HG03045 (cell line): Measurements from ENCODE around the gene NBR1.
"Not testable (repeated sequence)": the region's sequence is repeated elsewhere in the genome, so short reads cannot be mapped to it uniquely, and the experiment has no call there.

ENCODE experiments used
- ATAC-seq: cut with Tn5 transposase; IDR thresholded peaks from one replicate; pipeline ENCODE4 v1.9.1; 2021; ENCODE audit warnings: mild to moderate bottlenecking, moderate library complexity; ENCODE audit not compliant: unreplicated experiment

Gene NBR1

GRCh38 chr17:43170766-43171585 is at the start of gene NBR1:
TSS of gene NBR1 (plus strand) at chr17:43171214. CDS start at chr17:43175800, 4,586 bp downstream.
- ATAC-seq: peak; percentile 77

GRCh38 chr17:43125133-43125966 is 45.7 kb upstream of the NBR1 start, which contains the start of gene BRCA1:
TSS of gene BRCA1 (minus strand) at chr17:43125364. CDS start at chr17:43124096, 1,268 bp downstream.
- ATAC-seq: peak; percentile 94

- ATAC-seq: no peak
These were observed 44.8 kb upstream of the NBR1 start for GRCh38 chr17:43125967-43126910.

- ATAC-seq: no peak
These were observed 44.1 kb upstream of the NBR1 start for GRCh38 chr17:43126911-43127290.

- not testable (repeated sequence) for ATAC-seq
These were observed 43.6 kb upstream of the NBR1 start for GRCh38 chr17:43127333-43127876.

GRCh38 chr17:43129671-43130010 is 41.4 kb upstream of the NBR1 start:
- ATAC-seq: no peak

GRCh38 chr17:43132117-43132516 is 38.9 kb upstream of the NBR1 start:
- no peak for ATAC-seq

GRCh38 chr17:43133439-43133838 is 37.6 kb upstream of the NBR1 start:
- not testable (repeated sequence) for ATAC-seq

- ATAC-seq: no peak
These were observed 36.1 kb upstream of the NBR1 start for GRCh38 chr17:43134774-43135453.

GRCh38 chr17:43135454-43135819 is 35.6 kb upstream of the NBR1 start:
- ATAC-seq: no peak

GRCh38 chr17:43136574-43136973 is 34.4 kb upstream of the NBR1 start:
- ATAC-seq: not testable (repeated sequence)

GRCh38 chr17:43138531-43138930 is 32.5 kb upstream of the NBR1 start:
- ATAC-seq: not testable (repeated sequence)

GRCh38 chr17:43140396-43141332 is 30.4 kb upstream of the NBR1 start:
- no peak for ATAC-seq

GRCh38 chr17:43142153-43142552 is 28.9 kb upstream of the NBR1 start:
- no peak for ATAC-seq

GRCh38 chr17:43143201-43143600 is 27.8 kb upstream of the NBR1 start:
- ATAC-seq: no peak

- ATAC-seq: no peak
These were observed 24.4 kb upstream of the NBR1 start for GRCh38 chr17:43146649-43147048.

- no peak for ATAC-seq
These were observed 19.0 kb upstream of the NBR1 start for GRCh38 chr17:43151880-43152456.

GRCh38 chr17:43153197-43153835 is 17.7 kb upstream of the NBR1 start:
- not testable (repeated sequence) for ATAC-seq
